GM23338 (cell line): ENCODE measurements around the gene MED27. TPM values are rescaled to one million over a fixed set of nuclear protein-coding genes. Genes with fewer than 3 reads are reported as not detected.

ENCODE experiments used
- ATAC-seq: fragments of 200-7000 bp; cut with Tn5 transposase; 3 replicates; pipeline ENCODE4 v1.9.1; 2020
- DNase-seq: peaks from one replicate; pipeline ENCODE4 v3.0.0-alpha.2; 2015; ENCODE audit warnings: low spot score
- H2AFZ ChIP-seq: fragments of 200-600 bp; sonication (generic); 2 replicates; pipeline ENCODE4 v1.8.0; 2016; ENCODE audit warnings: antibody characterized with exemption, mild to moderate bottlenecking, moderate library complexity
- H3F3A ChIP-seq: fragments of 200-600 bp; sonication (generic); replicated peaks from 2 replicates; pipeline ENCODE4 v1.8.0; 2017; ENCODE audit warnings: antibody characterized with exemption, mixed run types, low read depth
- H3K27ac ChIP-seq: fragments of 200-600 bp; sonication (generic); 2 replicates; pipeline ENCODE4 v1.6.1; 2016; ENCODE audit warnings: low read depth
- H3K27me3 ChIP-seq: fragments of 200-600 bp; sonication (generic); 2 replicates; pipeline ENCODE4 v1.8.0; 2016; ENCODE audit warnings: mild to moderate bottlenecking, mixed run types, moderate library complexity; ENCODE audit not compliant: insufficient read depth
- H3K36me3 ChIP-seq: fragments of 200-600 bp; sonication (generic); 2 replicates; pipeline ENCODE4 v1.8.0; 2016; ENCODE audit warnings: mild to moderate bottlenecking; ENCODE audit not compliant: insufficient read depth
- H3K4me1 ChIP-seq: fragments of 200-600 bp; sonication (generic); 2 replicates; pipeline ENCODE4 v1.8.0; 2016; ENCODE audit warnings: mild to moderate bottlenecking, moderate library complexity; ENCODE audit not compliant: insufficient read depth
- H3K4me2 ChIP-seq: fragments of 200-600 bp; sonication (generic); 2 replicates; pipeline ENCODE4 v1.7.1; 2017; ENCODE audit warnings: mixed run types
- H3K4me3 ChIP-seq: fragments of 200-600 bp; sonication (generic); 2 replicates; pipeline ENCODE4 v1.6.1; 2016; ENCODE audit warnings: mixed run types
- H3K79me2 ChIP-seq: fragments of 200-600 bp; sonication (generic); replicated peaks from 2 replicates; pipeline ENCODE4 v1.8.0; 2017; ENCODE audit warnings: mild to moderate bottlenecking; ENCODE audit not compliant: insufficient read depth
- H3K9me2 ChIP-seq: fragments of 200-600 bp; sonication (generic); 2 replicates; pipeline ENCODE4 v1.8.0; 2017; ENCODE audit not compliant: insufficient read depth
- H4K20me1 ChIP-seq: fragments of 200-600 bp; sonication (generic); replicated peaks from 2 replicates; pipeline ENCODE4 v1.8.0; 2017; ENCODE audit warnings: mild to moderate bottlenecking; ENCODE audit not compliant: insufficient read depth
- H3K27ac Mint-ChIP-seq: 2 replicates; pipeline ENCODE4 v1.8.0; 2020; ENCODE audit warnings: inconsistent platforms, mild to moderate bottlenecking, moderate library complexity, mixed read lengths
- H3K27me3 Mint-ChIP-seq: 3 replicates; pipeline ENCODE4 v1.8.0; 2022; ENCODE audit warnings: low read depth, mild to moderate bottlenecking, moderate library complexity, mixed read lengths, inconsistent platforms; ENCODE audit not compliant: insufficient read depth, poor library complexity
- H3K36me3 Mint-ChIP-seq: 3 replicates; pipeline ENCODE4 v1.8.0; 2021; ENCODE audit warnings: low read depth, mild to moderate bottlenecking, inconsistent platforms, moderate library complexity, mixed read lengths
- H3K4me1 Mint-ChIP-seq: 3 replicates; pipeline ENCODE4 v1.8.0; 2020; ENCODE audit warnings: mild to moderate bottlenecking, inconsistent platforms, mixed read lengths
- H3K4me3 Mint-ChIP-seq: 3 replicates; pipeline ENCODE4 v1.8.0; 2021; ENCODE audit warnings: moderate library complexity, mild to moderate bottlenecking, inconsistent platforms, mixed read lengths
- H3K9me3 Mint-ChIP-seq: 3 replicates; pipeline ENCODE4 v1.8.0; 2020; ENCODE audit warnings: moderate library complexity, mild to moderate bottlenecking, inconsistent platforms, mixed read lengths
- CREB1 ChIP-seq: fragments of 250-450 bp; sonication (Bioruptor Pico); IDR thresholded peaks from 2 replicates; pipeline ENCODE4 v1.5.0; 2020; ENCODE audit warnings: low read depth, mild to moderate bottlenecking, moderate library complexity
- EZH2 ChIP-seq: fragments of 200-600 bp; sonication (generic); IDR thresholded peaks from one replicate; pipeline ENCODE4 v1.8.0; 2017; ENCODE audit warnings: antibody characterized with exemption, mild to moderate bottlenecking, low read depth; ENCODE audit not compliant: unreplicated experiment
- EZH2phosphoT487 ChIP-seq: fragments of 200-600 bp; sonication (generic); IDR thresholded peaks from one replicate; pipeline ENCODE4 v1.8.1; 2018; ENCODE audit warnings: antibody characterized with exemption; ENCODE audit not compliant: unreplicated experiment
- JUNB ChIP-seq: IDR thresholded peaks from one replicate; pipeline ENCODE4 v1.6.1; 2016; ENCODE audit warnings: antibody characterized with exemption; ENCODE audit not compliant: unreplicated experiment
- POLR2AphosphoS5 ChIP-seq: IDR thresholded peaks from 2 replicates; pipeline ENCODE4 v1.6.1; 2016; ENCODE audit warnings: antibody characterized with exemption, low read depth
- STAT1 ChIP-seq: IDR thresholded peaks from one replicate; pipeline ENCODE4 v1.6.1; 2016; ENCODE audit warnings: antibody characterized with exemption; ENCODE audit not compliant: unreplicated experiment
- ZNF331 ChIP-seq: fragments of 250-450 bp; sonication (Bioruptor Pico); IDR thresholded peaks from 2 replicates; pipeline ENCODE4 v1.5.0; 2020; ENCODE audit warnings: low read depth, mild to moderate bottlenecking, moderate library complexity
- polyA plus RNA-seq: library from polyadenylated mRNA; unstranded; fragments of >200 nt; fragmentation: Nextera tagmentation; extraction: Ambion mirVana; gene quantifications from 2 replicates; pipeline ENCODE4 v1.2.1, GENCODE V29; 2016
- total RNA-seq: library from RNA; depleted of rRNA; stranded (reverse); fragments of >200 nt; shearing (Covaris generic); gene quantifications from 2 replicates; pipeline ENCODE4 v1.2.3, GENCODE V29; 2014
- TF ChIP-seq, protein P1 (sequence below): IDR thresholded peaks from 2 replicates; pipeline ENCODE4 v1.6.1; 2016; ENCODE audit warnings: antibody characterized with exemption

MED27 gene
- total and polyA plus RNA-seq, 2 experiments from 2014 or later: 30.6 to 35.0 TPM

DNA sequence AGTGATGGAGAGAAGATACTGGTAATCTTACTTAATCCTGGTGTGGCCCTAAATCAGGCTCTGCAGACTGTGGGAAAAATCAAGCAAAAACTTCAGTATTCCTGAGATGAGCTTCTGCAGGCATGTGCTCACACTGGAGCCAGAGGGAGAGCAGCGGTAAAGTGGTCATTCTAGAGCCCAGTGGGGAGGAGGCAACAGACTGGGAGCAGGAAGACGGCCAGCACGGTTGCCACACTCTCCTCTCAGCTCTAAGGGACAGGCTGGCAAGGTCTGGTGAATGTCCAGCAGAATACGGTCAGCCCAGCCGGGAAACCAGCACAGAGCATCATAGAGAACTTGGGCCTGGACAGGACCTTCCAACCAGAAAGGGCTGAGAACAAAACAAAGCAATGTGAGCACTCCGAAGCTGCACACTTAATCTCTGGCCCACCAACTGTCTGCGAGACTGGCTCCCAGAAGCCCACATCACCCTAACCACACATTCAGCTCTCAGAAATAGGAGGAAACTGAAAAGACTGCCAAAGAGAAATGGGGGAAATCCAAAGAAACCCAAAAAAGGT is 30.3 kb downstream of the MED27 start:
- Histone ChIP-seq H3K27me3 (no peaks in the 10 kb centered on the region), H3K4me1 (peaks cover 4% of the 10 kb centered on the region; the same call in 1 of the 2 replicates), H3K4me2 (no peak overlapping the region), H3K27ac (no peak overlapping the region), H4K20me1 (peaks cover 12% of the 10 kb centered on the region; the same call in 1 of the 2 replicates), H3K79me2 (peaks cover 76% of the 10 kb centered on the region), H2AFZ (no peak overlapping the region), H3K9me2 (no peaks in the 10 kb centered on the region), H3K4me3 (no peak overlapping the region), H3F3A (no peaks in the 10 kb centered on the region), H3K36me3 (no peaks in the 10 kb centered on the region)
- Mint-ChIP-seq H3K4me3 (no peak overlapping the region), H3K27me3 (peaks cover under 1% of the 10 kb centered on the region), H3K9me3 (no peaks in the 10 kb centered on the region), H3K4me1 (peaks cover 21% of the 10 kb centered on the region), H3K27ac (no peak overlapping the region), H3K36me3 (no peaks in the 10 kb centered on the region)
- ATAC-seq (no peak), DNase-seq (no peak)
- TF ChIP-seq, protein P1, sequence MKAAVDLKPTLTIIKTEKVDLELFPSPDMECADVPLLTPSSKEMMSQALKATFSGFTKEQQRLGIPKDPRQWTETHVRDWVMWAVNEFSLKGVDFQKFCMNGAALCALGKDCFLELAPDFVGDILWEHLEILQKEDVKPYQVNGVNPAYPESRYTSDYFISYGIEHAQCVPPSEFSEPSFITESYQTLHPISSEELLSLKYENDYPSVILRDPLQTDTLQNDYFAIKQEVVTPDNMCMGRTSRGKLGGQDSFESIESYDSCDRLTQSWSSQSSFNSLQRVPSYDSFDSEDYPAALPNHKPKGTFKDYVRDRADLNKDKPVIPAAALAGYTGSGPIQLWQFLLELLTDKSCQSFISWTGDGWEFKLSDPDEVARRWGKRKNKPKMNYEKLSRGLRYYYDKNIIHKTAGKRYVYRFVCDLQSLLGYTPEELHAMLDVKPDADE: no peak
- TF ChIP-seq CREB1 (CRISPR knock-in tag): no peak

DNA sequence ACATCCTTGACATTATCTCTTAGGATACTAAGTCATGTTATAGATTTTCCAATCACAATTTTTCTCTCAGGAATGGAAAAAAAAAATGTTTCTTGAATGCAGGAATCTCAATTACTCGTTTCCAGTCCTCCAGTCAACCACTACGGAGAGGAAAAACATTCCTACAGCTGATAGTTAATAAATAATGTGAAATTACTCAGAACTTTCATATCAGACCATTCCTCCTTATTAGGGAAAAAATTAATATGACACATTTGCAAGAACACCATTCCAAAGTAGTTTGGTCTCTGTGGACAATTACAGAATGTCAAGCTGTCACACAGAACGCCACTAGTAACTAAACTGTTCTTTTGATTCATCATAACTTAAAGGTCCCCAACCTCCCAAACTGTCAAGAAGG is 31.5 kb downstream of the MED27 start:
- H2AFZ ChIP-seq: no peak overlapping the region
- H3K36me3 ChIP-seq: no peaks in the 10 kb centered on the region
- Mint-ChIP-seq H3K4me3 (no peak overlapping the region), H3K36me3 (no peaks in the 10 kb centered on the region), H3K9me3 (no peaks in the 10 kb centered on the region), H3K4me1 (peaks cover 12% of the 10 kb centered on the region; the same call in 2 of the 3 replicates), H3K27ac (no peak overlapping the region), H3K27me3 (no peaks in the 10 kb centered on the region)
- no peaks in the 10 kb centered on the region for H3F3A ChIP-seq
- no peak overlapping the region for H3K27ac ChIP-seq
- H3K27me3 ChIP-seq: no peaks in the 10 kb centered on the region
- peaks cover 76% of the 10 kb centered on the region for H3K79me2 ChIP-seq
- H3K4me3 ChIP-seq: no peak overlapping the region
- no peak for DNase-seq
- H3K4me1 ChIP-seq: no peaks in the 10 kb centered on the region
- TF ChIP-seq EZH2phosphoT487 (no peak), CREB1 (CRISPR knock-in tag) (no peak)
- no peaks in the 10 kb centered on the region for H3K9me2 ChIP-seq
- no peak for ATAC-seq
- no peak overlapping the region for H3K4me2 ChIP-seq
- H4K20me1 ChIP-seq: peaks cover 12% of the 10 kb centered on the region; the same call in 1 of the 2 replicates

DNA sequence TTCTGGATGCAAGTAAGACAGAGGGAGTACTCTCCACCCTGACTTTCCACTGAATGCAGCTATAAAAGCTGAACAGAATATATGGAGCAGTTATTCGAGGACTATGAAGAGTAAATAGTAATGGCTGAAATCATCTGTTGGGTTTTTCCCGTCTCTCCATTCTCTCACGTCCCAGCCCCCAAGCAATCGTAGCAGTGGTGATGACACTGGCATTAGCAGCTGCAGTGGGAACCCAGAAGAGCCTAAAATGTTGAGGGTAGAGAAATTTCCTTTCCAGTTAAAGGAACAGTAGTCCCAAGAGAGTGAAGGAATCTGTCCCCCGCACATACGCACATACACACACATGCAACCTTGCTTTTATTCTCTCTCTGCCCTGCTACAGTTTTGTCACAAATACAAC is 33.2 kb downstream of the MED27 start:
- H3K4me3 Mint-ChIP-seq: no peak overlapping the region
- Histone ChIP-seq H3K4me3 (no peak overlapping the region), H3K27me3 (no peaks in the 10 kb centered on the region), H4K20me1 (peaks cover 9% of the 10 kb centered on the region; the same call in 1 of the 2 replicates), H3K4me2 (no peak overlapping the region), H3K9me2 (no peaks in the 10 kb centered on the region), H3K4me1 (no peaks in the 10 kb centered on the region), H3K27ac (no peak overlapping the region), H3K36me3 (no peaks in the 10 kb centered on the region), H3F3A (no peaks in the 10 kb centered on the region), H3K79me2 (peaks cover 69% of the 10 kb centered on the region), H2AFZ (no peak overlapping the region)
- H3K36me3 Mint-ChIP-seq: no peaks in the 10 kb centered on the region
- no peaks in the 10 kb centered on the region for H3K27me3 Mint-ChIP-seq
- ATAC-seq (no peak), DNase-seq (no peak)
- H3K4me1 Mint-ChIP-seq: peaks cover 12% of the 10 kb centered on the region; the same call in 2 of the 3 replicates
- no peak overlapping the region; the same call in 1 of the 2 replicates for H3K27ac Mint-ChIP-seq
- H3K9me3 Mint-ChIP-seq: no peaks in the 10 kb centered on the region
- no peak for TF ChIP-seq STAT1
- TF ChIP-seq ZNF331 (CRISPR knock-in tag): no peak
- no peak for TF ChIP-seq EZH2phosphoT487
- no peak for TF ChIP-seq EZH2
- TF ChIP-seq JUNB: no peak
- no peak for TF ChIP-seq POLR2AphosphoS5
- TF ChIP-seq, protein P1: no peak
